H9 (cell line): ENCODE measurements around the gene PDS5B. TPM values are rescaled to one million over a fixed set of nuclear protein-coding genes. Genes with fewer than 3 reads are reported as not detected.
A peak's percentile ranks its signal among the peaks of the same experiment; 100 is the strongest.

Experiments
- DNase-seq: peaks from one replicate; pipeline ENCODE4 v3.0.0-alpha.2; 2017
- H2AFZ ChIP-seq: one replicate; pipeline ENCODE4 v1.6.1; 2013; ENCODE audit warnings: mild to moderate bottlenecking, low read length, control low read depth, moderate library complexity
- H2AK5ac ChIP-seq: 2 replicates; pipeline ENCODE4 v1.6.1; 2013; ENCODE audit warnings: low read length, control low read depth, mixed read lengths; ENCODE audit not compliant: insufficient read length
- H2BK120ac ChIP-seq: one replicate; pipeline ENCODE4 v1.6.1; 2013; ENCODE audit warnings: low read depth, mild to moderate bottlenecking, low read length, control low read depth, inconsistent platforms; ENCODE audit not compliant: poor library complexity, severe bottlenecking
- H2BK12ac ChIP-seq: 2 replicates; pipeline ENCODE4 v1.6.1; 2013; ENCODE audit warnings: low read length, control low read depth, mixed read lengths, low read depth; ENCODE audit not compliant: insufficient read length
- H2BK15ac ChIP-seq: 2 replicates; pipeline ENCODE4 v1.6.1; 2013; ENCODE audit warnings: low read depth, low read length, control low read depth
- H2BK20ac ChIP-seq: one replicate; pipeline ENCODE4 v1.6.1; 2013; ENCODE audit warnings: low read depth, mild to moderate bottlenecking, low read length, control low read depth, inconsistent platforms; ENCODE audit not compliant: poor library complexity, severe bottlenecking
- H2BK5ac ChIP-seq: 2 replicates; pipeline ENCODE4 v1.6.1; 2013; ENCODE audit warnings: low read length, control low read depth, mixed read lengths; ENCODE audit not compliant: insufficient read length
- H3K14ac ChIP-seq: 2 replicates; pipeline ENCODE4 v1.6.1; 2013; ENCODE audit warnings: low read length, control low read depth; ENCODE audit not compliant: insufficient read depth
- H3K18ac ChIP-seq: 2 replicates; pipeline ENCODE4 v1.6.1; 2013; ENCODE audit warnings: low read depth, mild to moderate bottlenecking, mixed read lengths, low read length, control low read depth; ENCODE audit not compliant: insufficient read length
- H3K23ac ChIP-seq: 2 replicates; pipeline ENCODE4 v1.6.1; 2013; ENCODE audit warnings: low read length, control low read depth, mixed read lengths, low read depth; ENCODE audit not compliant: insufficient read length
- H3K23me2 ChIP-seq: 2 replicates; pipeline ENCODE4 v1.6.1; 2013; ENCODE audit warnings: low read depth, mild to moderate bottlenecking, mixed read lengths, low read length, control low read depth; ENCODE audit not compliant: insufficient read length, poor library complexity, severe bottlenecking
- H3K27ac ChIP-seq: 2 replicates; pipeline ENCODE4 v1.5.1; 2013; ENCODE audit warnings: low read length, control low read depth, mixed read lengths, low read depth; ENCODE audit not compliant: insufficient read length
- H3K27me3 ChIP-seq: 2 replicates; pipeline ENCODE4 v1.6.1; 2013; ENCODE audit warnings: low read length, control low read depth, inconsistent platforms; ENCODE audit not compliant: insufficient read depth
- H3K4ac ChIP-seq: 2 replicates; pipeline ENCODE4 v1.6.1; 2013; ENCODE audit warnings: low read depth, mild to moderate bottlenecking, control low read depth, inconsistent platforms, low read length, moderate library complexity
- H3K4me1 ChIP-seq: 2 replicates; pipeline ENCODE4 v1.6.1; 2013; ENCODE audit warnings: low read length, control low read depth, inconsistent platforms; ENCODE audit not compliant: insufficient read depth
- H3K4me2 ChIP-seq: 2 replicates; pipeline ENCODE4 v1.6.1; 2013; ENCODE audit warnings: low read length, control low read depth, mixed read lengths; ENCODE audit not compliant: insufficient read length, insufficient read depth
- H3K56ac ChIP-seq: 2 replicates; pipeline ENCODE4 v1.6.1; 2013; ENCODE audit warnings: low read depth, mild to moderate bottlenecking, mixed read lengths, low read length, control low read depth; ENCODE audit not compliant: insufficient read length
- H3K79me1 ChIP-seq: 2 replicates; pipeline ENCODE4 v1.6.1; 2013; ENCODE audit warnings: low read depth, mild to moderate bottlenecking, moderate library complexity, low read length, control low read depth, inconsistent platforms; ENCODE audit not compliant: insufficient read depth, poor library complexity, severe bottlenecking
- H3K79me2 ChIP-seq: 2 replicates; pipeline ENCODE4 v1.6.1; 2013; ENCODE audit warnings: low read length, control low read depth, inconsistent platforms; ENCODE audit not compliant: insufficient read depth
- H3K9ac ChIP-seq: 2 replicates; pipeline ENCODE4 v1.6.1; 2013; ENCODE audit warnings: low read length, control low read depth, mixed read lengths; ENCODE audit not compliant: insufficient read length; ENCODE audit errors: extremely low read depth
- H3K9me3 ChIP-seq: one replicate; pipeline ENCODE4 v1.6.1; 2013; ENCODE audit warnings: low read depth, low read length, inconsistent platforms; ENCODE audit not compliant: control insufficient read depth
- H3T11ph ChIP-seq: one replicate; pipeline ENCODE4 v1.6.1; 2013; ENCODE audit warnings: mild to moderate bottlenecking, low read length, control low read depth, inconsistent platforms
- H4K20me1 ChIP-seq: one replicate; pipeline ENCODE4 v1.6.1; 2013; ENCODE audit not compliant: control insufficient read depth, insufficient read length, insufficient read depth
- H4K5ac ChIP-seq: 2 replicates; pipeline ENCODE4 v1.6.1; 2013; ENCODE audit warnings: low read depth, mild to moderate bottlenecking, mixed read lengths, low read length, control low read depth; ENCODE audit not compliant: insufficient read length
- H4K8ac ChIP-seq: replicated peaks from 2 replicates; pipeline ENCODE4 v1.6.1; 2013; ENCODE audit warnings: low read length, control low read depth, mixed read lengths, low read depth; ENCODE audit not compliant: insufficient read length
- H4K91ac ChIP-seq: 2 replicates; pipeline ENCODE4 v1.6.1; 2013; ENCODE audit warnings: low read depth, mild to moderate bottlenecking, moderate library complexity, mixed read lengths, low read length, control low read depth; ENCODE audit not compliant: insufficient read length
- H3K27ac Mint-ChIP-seq, 3 experiments: 2 replicates in 2 of 3; 3 replicates in 1 of 3; pipeline ENCODE4 v1.8.0; 2020 to 2021; ENCODE audit warnings: mixed read lengths in 3 of 3, mild to moderate bottlenecking in 1 of 3, moderate library complexity in 1 of 3
- H3K27me3 Mint-ChIP-seq: 2 replicates; pipeline ENCODE4 v1.8.0; 2021; ENCODE audit warnings: low read depth, mild to moderate bottlenecking, moderate library complexity, mixed read lengths
- H3K36me3 Mint-ChIP-seq, 3 experiments: 2 replicates in 2 of 3; 3 replicates in 1 of 3; pipeline ENCODE4 v1.8.0; 2020 to 2021; ENCODE audit warnings: low read depth in 3 of 3, mixed read lengths in 3 of 3; ENCODE audit not compliant: insufficient read depth in 1 of 3
- H3K4me1 Mint-ChIP-seq, 2 experiments: 2 replicates each; pipeline ENCODE4 v1.8.0; 2020; ENCODE audit warnings: mixed read lengths in 2 of 2
- H3K4me3 Mint-ChIP-seq, 2 experiments: 2 replicates in 1 of 2; 3 replicates in 1 of 2; pipeline ENCODE4 v1.8.0; 2020 to 2021; ENCODE audit warnings: mild to moderate bottlenecking in 2 of 2, mixed read lengths in 2 of 2, moderate library complexity in 1 of 2
- H3K9me3 Mint-ChIP-seq, 2 experiments: 2 replicates in 1 of 2; 3 replicates in 1 of 2; pipeline ENCODE4 v1.8.0; 2020; ENCODE audit warnings: mild to moderate bottlenecking in 2 of 2, mixed read lengths in 2 of 2, moderate library complexity in 1 of 2
- WGBS: extraction: QIAGEN DNeasy Blood & Tissue Kit; methylation state at CpG from one replicate; pipeline ENCODE4 v1.1.7; 2013; ENCODE audit warnings: missing lambda C conversion rate, low lambda C conversion rate, mixed read lengths; ENCODE audit not compliant: insufficient read length; ENCODE audit errors: extremely low coverage; 5-methylcytosine and 5-hydroxymethylcytosine counted together
- total RNA-seq: library from RNA; stranded (reverse); gene quantifications from 2 replicates; pipeline ENCODE4 v1.2.1, GENCODE V29; 2021
- TF ChIP-seq, protein P1 (sequence below): fragments of 200-600 bp; sonication (generic); conservative IDR thresholded peaks from 3 replicates; pipeline ENCODE4 v1.8.0; 2021; ENCODE audit warnings: antibody characterized with exemption, mild to moderate bottlenecking

PDS5B gene
- total RNA-seq, 1 experiment from 2014 or later, result 50.0 TPM

- H3K27ac ChIP-seq, result peak within 1 kb of the TSS; percentile 84
- H3K27me3 ChIP-seq, result no peaks in the 10 kb centered on the region
- no peak within 1 kb of the TSS for H2BK120ac ChIP-seq
- H2BK15ac ChIP-seq, result no peak within 1 kb of the TSS
- H3T11ph ChIP-seq, result no peak within 1 kb of the TSS
- Mint-ChIP-seq H3K27me3 (no peaks in the 10 kb centered on the region), H3K36me3 (peaks cover 12 to 32% (median 25%) of the 10 kb centered on the region in 3 experiments; a peak in 6 of 7 replicates), H3K4me1 (peaks cover 22 to 23% of the 10 kb centered on the region in 2 experiments), H3K4me3 (peak within 1 kb of the TSS; percentile 96 to 97), H3K9me3 (no peaks in the 10 kb centered on the region; a peak in 3 of 5 replicates), H3K27ac (peak within 1 kb of the TSS; percentile 98 to 99 (median 99))
- peak within 1 kb of the TSS; percentile 79 for H3K4me2 ChIP-seq
- H3K14ac ChIP-seq, result peak within 1 kb of the TSS; percentile 42
- no peak within 1 kb of the TSS for H3K56ac ChIP-seq
- no peak within 1 kb of the TSS for H2AK5ac ChIP-seq
- no peaks in the 10 kb centered on the region for H3K9me3 ChIP-seq
- H3K4me1 ChIP-seq, result no peaks in the 10 kb centered on the region
- no peak within 1 kb of the TSS for H2BK12ac ChIP-seq
- H3K18ac ChIP-seq, result peak within 1 kb of the TSS; percentile 64
- no peak within 1 kb of the TSS for H4K8ac ChIP-seq
- no peak within 1 kb of the TSS for H3K23ac ChIP-seq
- H4K20me1 ChIP-seq, result no peaks in the 10 kb centered on the region
- H2BK5ac ChIP-seq, result peak within 1 kb of the TSS; percentile 5
- no peak within 1 kb of the TSS for H2BK20ac ChIP-seq
- no peak within 1 kb of the TSS for H4K91ac ChIP-seq
- WGBS, result no CpG with 5 or more reads among the region's 32 CpGs
- H3K9ac ChIP-seq, result peak within 1 kb of the TSS; percentile 87
- peak within 1 kb of the TSS; percentile 9 for H4K5ac ChIP-seq
- peak within 1 kb of the TSS; percentile 84 for H2AFZ ChIP-seq
- H3K79me2 ChIP-seq, result peaks cover 2% of the 10 kb centered on the region; the same call in 1 of the 2 replicates
- no peaks in the 10 kb centered on the region for H3K79me1 ChIP-seq
- H3K23me2 ChIP-seq, result peaks cover 9% of the 10 kb centered on the region
- TF ChIP-seq, protein P1, sequence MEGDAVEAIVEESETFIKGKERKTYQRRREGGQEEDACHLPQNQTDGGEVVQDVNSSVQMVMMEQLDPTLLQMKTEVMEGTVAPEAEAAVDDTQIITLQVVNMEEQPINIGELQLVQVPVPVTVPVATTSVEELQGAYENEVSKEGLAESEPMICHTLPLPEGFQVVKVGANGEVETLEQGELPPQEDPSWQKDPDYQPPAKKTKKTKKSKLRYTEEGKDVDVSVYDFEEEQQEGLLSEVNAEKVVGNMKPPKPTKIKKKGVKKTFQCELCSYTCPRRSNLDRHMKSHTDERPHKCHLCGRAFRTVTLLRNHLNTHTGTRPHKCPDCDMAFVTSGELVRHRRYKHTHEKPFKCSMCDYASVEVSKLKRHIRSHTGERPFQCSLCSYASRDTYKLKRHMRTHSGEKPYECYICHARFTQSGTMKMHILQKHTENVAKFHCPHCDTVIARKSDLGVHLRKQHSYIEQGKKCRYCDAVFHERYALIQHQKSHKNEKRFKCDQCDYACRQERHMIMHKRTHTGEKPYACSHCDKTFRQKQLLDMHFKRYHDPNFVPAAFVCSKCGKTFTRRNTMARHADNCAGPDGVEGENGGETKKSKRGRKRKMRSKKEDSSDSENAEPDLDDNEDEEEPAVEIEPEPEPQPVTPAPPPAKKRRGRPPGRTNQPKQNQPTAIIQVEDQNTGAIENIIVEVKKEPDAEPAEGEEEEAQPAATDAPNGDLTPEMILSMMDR, result peak; percentile 27; the same call in 1 of the 3 replicates
- H3K4ac ChIP-seq, result no peak within 1 kb of the TSS
- DNase-seq, result peak; percentile 95
These were observed 47.5 kb upstream of the PDS5B start, which contains the start of gene N4BP2L2 for GRCh38 chr13:32538621-32539246. Gene N4BP2L2 (minus strand): TSS chr13:32538795. CDS start chr13:32537027, 1,768 bp downstream.
